Measurements from ENCODE around the gene SYTL2.

The SYTL2 gene

DNA sequence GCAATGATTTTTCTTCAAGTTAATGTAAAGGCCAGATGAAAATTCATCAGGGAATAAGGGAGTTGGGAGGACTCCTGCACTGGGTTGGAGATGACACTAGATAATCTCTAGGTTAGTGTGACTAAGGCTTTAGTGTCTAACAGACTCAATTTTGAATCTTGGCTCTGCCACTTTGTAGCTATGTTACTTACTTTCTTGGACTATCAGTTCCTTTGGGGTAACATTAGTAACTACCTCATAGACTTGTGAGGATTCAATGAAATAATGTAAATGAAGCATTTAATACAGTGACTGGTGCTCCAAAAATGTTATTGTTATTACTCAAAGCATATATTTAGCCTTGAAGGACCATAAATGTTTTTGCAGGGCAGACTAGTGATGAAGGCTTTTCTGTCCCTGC lies 115.4 kb downstream of the SYTL2 start:
- in situ Hi-C loops (cut with HindIII; ENCODE audit: low sequenced_read_pairs), result no loop called here
- DNase-seq (ENCODE audit: low read depth), result no peak
- TF ChIP-seq, protein P1, sequence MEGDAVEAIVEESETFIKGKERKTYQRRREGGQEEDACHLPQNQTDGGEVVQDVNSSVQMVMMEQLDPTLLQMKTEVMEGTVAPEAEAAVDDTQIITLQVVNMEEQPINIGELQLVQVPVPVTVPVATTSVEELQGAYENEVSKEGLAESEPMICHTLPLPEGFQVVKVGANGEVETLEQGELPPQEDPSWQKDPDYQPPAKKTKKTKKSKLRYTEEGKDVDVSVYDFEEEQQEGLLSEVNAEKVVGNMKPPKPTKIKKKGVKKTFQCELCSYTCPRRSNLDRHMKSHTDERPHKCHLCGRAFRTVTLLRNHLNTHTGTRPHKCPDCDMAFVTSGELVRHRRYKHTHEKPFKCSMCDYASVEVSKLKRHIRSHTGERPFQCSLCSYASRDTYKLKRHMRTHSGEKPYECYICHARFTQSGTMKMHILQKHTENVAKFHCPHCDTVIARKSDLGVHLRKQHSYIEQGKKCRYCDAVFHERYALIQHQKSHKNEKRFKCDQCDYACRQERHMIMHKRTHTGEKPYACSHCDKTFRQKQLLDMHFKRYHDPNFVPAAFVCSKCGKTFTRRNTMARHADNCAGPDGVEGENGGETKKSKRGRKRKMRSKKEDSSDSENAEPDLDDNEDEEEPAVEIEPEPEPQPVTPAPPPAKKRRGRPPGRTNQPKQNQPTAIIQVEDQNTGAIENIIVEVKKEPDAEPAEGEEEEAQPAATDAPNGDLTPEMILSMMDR (IDR thresholded peaks at IDR 0.05; ENCODE audit: low read depth, low read length, missing control alignments), result no peak
- H3K4me3 ChIP-seq (ENCODE audit: low read depth, low read length), result no peak overlapping the region

DNA sequence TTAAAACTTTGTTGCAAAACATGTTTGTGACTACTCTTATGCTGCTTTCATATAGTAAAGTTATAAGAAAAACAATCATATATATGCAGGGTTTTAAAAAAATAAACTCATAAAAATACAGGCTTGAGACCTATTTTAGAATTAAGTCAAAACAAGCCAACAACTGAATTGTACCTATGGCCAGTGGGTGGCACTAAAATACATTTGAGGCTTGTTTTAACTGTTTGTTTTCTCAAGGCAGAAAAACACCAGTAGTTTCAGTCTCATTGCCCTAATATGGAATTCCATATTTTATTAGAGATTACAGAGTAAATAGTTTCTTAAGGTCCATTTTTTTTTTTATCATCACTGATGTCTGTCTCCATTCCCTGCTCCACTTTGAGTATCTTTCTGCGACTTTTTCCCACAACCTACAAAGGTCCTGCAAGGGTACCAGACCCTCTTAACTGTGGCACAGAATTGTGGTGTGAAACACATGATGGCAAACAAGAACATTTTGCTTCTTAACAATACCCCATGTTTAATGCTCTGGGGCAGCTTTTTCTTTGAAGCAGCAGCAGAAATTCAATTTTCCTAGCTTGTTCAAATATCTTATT lies 116.5 kb downstream of the SYTL2 start:
- peak; percentile 40 for DNase-seq (ENCODE audit: low read depth)
- TF ChIP-seq, protein P1 (IDR thresholded peaks at IDR 0.05; ENCODE audit: low read depth, low read length, missing control alignments), result peak; percentile 36
- in situ Hi-C loops (cut with HindIII; ENCODE audit: low sequenced_read_pairs), result no loop called here
- H3K4me3 ChIP-seq (ENCODE audit: low read depth, low read length), result no peak overlapping the region

GRCh38 chr11:85685820-85686459 lies 125.0 kb downstream of the SYTL2 start, which contains the start of gene CCDC89:
Gene CCDC89 (minus strand): TSS chr11:85686195. CDS start chr11:85686130, 65 bp downstream.
- TF ChIP-seq, protein P1 (IDR thresholded peaks at IDR 0.05; ENCODE audit: low read depth, low read length, missing control alignments), result no peak
- in situ Hi-C loops (cut with HindIII; ENCODE audit: low sequenced_read_pairs), result no loop called here
- H3K4me3 ChIP-seq (ENCODE audit: low read depth, low read length), result peak within 1 kb of the TSS; percentile 38
- DNase-seq (ENCODE audit: low read depth), result peak; percentile 96

- TF ChIP-seq, protein P1 (IDR thresholded peaks at IDR 0.05; ENCODE audit: low read depth, low read length, missing control alignments), result no peak
- in situ Hi-C loops (cut with HindIII; ENCODE audit: low sequenced_read_pairs), result no loop called here
- no peak for DNase-seq (ENCODE audit: low read depth)
- peak overlapping the region; percentile 38 for H3K4me3 ChIP-seq (ENCODE audit: low read depth, low read length)
Measured at GRCh38 chr11:85685125-85685819, 125.7 kb downstream of the SYTL2 start.

DNA sequence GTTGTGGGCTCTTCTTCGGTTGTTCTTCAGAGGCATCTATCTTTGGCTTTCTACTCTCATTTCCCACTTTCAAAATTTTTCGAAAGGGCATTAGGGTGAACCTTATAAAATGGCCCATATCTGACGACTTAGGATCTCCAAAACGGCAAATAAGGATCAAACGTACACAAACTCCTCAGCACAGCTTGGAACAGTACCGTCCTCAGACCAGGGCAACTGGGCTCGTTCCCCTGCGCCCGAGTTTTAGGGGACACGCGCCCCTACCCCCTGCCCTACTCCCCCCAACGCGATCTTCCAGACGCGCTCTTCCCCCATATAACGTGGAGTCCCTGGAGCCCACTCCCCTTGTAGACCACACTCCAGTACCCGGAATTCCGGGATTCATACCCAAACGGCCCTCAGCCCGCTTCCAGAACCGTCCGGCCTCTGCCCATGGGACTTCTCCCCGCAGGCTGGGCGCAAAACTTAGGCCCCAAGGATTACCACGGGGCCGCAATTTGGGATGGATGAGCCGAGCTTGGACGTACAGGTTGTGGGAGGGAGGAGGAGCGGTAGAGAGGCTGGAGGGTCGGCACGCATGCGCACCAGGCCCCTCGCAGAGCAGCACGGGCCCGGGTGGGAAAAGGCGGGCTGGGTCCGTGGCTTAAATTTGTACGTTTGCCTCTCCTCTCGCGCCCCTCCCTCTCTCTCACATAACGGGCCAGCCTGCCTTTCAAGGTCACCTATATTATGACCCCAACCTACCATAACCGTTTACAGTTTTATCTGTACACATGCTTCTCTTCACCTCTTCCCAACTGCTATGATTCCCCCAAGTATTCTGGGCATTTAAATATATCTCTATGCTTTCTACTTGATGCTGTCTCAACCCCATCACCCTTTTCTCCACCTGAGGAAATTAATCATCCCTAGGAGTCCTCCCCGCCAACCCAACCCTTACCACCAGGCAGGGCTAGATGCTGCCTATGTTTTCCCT lies 128.3 kb downstream of the SYTL2 start:
- TF ChIP-seq, protein P1 (IDR thresholded peaks at IDR 0.05; ENCODE audit: low read depth, low read length, missing control alignments), result no peak
- peak overlapping the region; percentile 52 for H3K4me3 ChIP-seq (ENCODE audit: low read depth, low read length)
- no peak for DNase-seq (ENCODE audit: low read depth)
- in situ Hi-C loops (cut with HindIII; ENCODE audit: low sequenced_read_pairs), result no loop called here

- TF ChIP-seq, protein P1 (IDR thresholded peaks at IDR 0.05; ENCODE audit: low read depth, low read length, missing control alignments), result no peak
- no peak overlapping the region for H3K4me3 ChIP-seq (ENCODE audit: low read depth, low read length)
- no peak for DNase-seq (ENCODE audit: low read depth)
- in situ Hi-C loops (cut with HindIII; ENCODE audit: low sequenced_read_pairs), result no loop called here
Measured at GRCh38 chr11:85680897-85681296, 130.0 kb downstream of the SYTL2 start.

Data from astrocyte of the cerebellum (primary cell).